IMR-90 (cell line): ENCODE results near the gene OGFR. TPM values are rescaled to one million over a fixed set of nuclear protein-coding genes. Genes with fewer than 3 reads are reported as not detected.

Source experiments
- ATAC-seq: fragments of 200-7000 bp; cut with Tn5 transposase; 2 replicates; pipeline ENCODE4 v1.9.1; 2020; ENCODE audit warnings: low read depth, mild to moderate bottlenecking, moderate library complexity
- BruUV-seq: library from RNA; stranded (reverse); fragments of 400-500 nt; replicated peaks from 2 replicates; lab custom pipeline; 2021; lab: Mats Ljungman, UMichigan
- CTCF ChIA-PET: fragments of 300-600 bp; formaldehyde crosslinking; extraction: SDS; loops from one replicate; lab custom pipeline; 2021; ENCODE audit warnings: antibody characterized with exemption; lab: Yijun Ruan, JAX
- POLR2A ChIA-PET: fragments of 300-600 bp; sonication (Branson Sonifier 250); formaldehyde crosslinking; loops from one replicate; lab custom pipeline; 2022; ENCODE audit warnings: antibody characterized with exemption; ENCODE audit not compliant: unreplicated experiment; lab: Charles Lee
- DNase-seq: peaks from one replicate; pipeline ENCODE4 v3.0.0; 2013
- H2AFZ ChIP-seq: replicated peaks from 2 replicates; pipeline ENCODE3; 2013; ENCODE audit warnings: low read length, mild to moderate bottlenecking; ENCODE audit not compliant: poor library complexity
- H2AK5ac ChIP-seq: 2 replicates; pipeline ENCODE4 v1.6.1; 2013; ENCODE audit warnings: low read depth, low read length, inconsistent platforms
- H2AK9ac ChIP-seq: replicated peaks from 2 replicates; pipeline ENCODE3; 2013; ENCODE audit warnings: mild to moderate bottlenecking, low read depth, low read length, moderate library complexity; ENCODE audit not compliant: poor library complexity
- H2BK120ac ChIP-seq: 2 replicates; pipeline ENCODE4 v1.6.1; 2013; ENCODE audit warnings: low read depth, low read length, inconsistent platforms
- H2BK15ac ChIP-seq: 3 replicates; pipeline ENCODE4 v1.6.1; 2013; ENCODE audit warnings: low read depth, low read length, inconsistent platforms
- H2BK20ac ChIP-seq: 2 replicates; pipeline ENCODE4 v1.6.1; 2013; ENCODE audit warnings: low read depth, mild to moderate bottlenecking, inconsistent platforms, low read length, moderate library complexity
- H2BK5ac ChIP-seq: 2 replicates; pipeline ENCODE4 v1.6.1; 2013; ENCODE audit warnings: mild to moderate bottlenecking, low read depth, low read length, inconsistent platforms; ENCODE audit not compliant: poor library complexity, severe bottlenecking
- H3K14ac ChIP-seq: replicated peaks from 2 replicates; pipeline ENCODE4 v1.6.1; 2013; ENCODE audit warnings: low read depth, low read length, inconsistent platforms
- H3K18ac ChIP-seq: 2 replicates; pipeline ENCODE4 v1.6.1; 2013; ENCODE audit warnings: low read depth, low read length, control low read depth
- H3K23ac ChIP-seq: 2 replicates; pipeline ENCODE4 v1.6.1; 2013; ENCODE audit warnings: low read depth, low read length, inconsistent platforms
- H3K27ac ChIP-seq: 2 replicates; pipeline ENCODE4 v1.5.1; 2013; ENCODE audit warnings: mild to moderate bottlenecking, control low read depth, low read length; ENCODE audit not compliant: insufficient read depth
- H3K27me3 ChIP-seq: 2 replicates; pipeline ENCODE4 v1.6.1; 2013; ENCODE audit warnings: low read length; ENCODE audit not compliant: control insufficient read depth, insufficient read depth
- H3K36me3 ChIP-seq: 2 replicates; pipeline ENCODE4 v1.6.1; 2013; ENCODE audit warnings: low read length, mixed read lengths; ENCODE audit not compliant: control insufficient read depth, insufficient read depth
- H3K4ac ChIP-seq: 2 replicates; pipeline ENCODE4 v1.6.1; 2013; ENCODE audit warnings: low read depth, low read length, inconsistent platforms
- H3K4me1 ChIP-seq: 2 replicates; pipeline ENCODE4 v1.6.1; 2013; ENCODE audit warnings: low read length, mixed read lengths; ENCODE audit not compliant: control insufficient read depth, insufficient read depth
- H3K4me2 ChIP-seq: 2 replicates; pipeline ENCODE4 v1.6.1; 2013; ENCODE audit warnings: low read depth, mild to moderate bottlenecking, control low read depth, low read length, moderate library complexity
- H3K4me3 ChIP-seq: 2 replicates; pipeline ENCODE4 v1.5.1; 2013; ENCODE audit warnings: low read depth, mild to moderate bottlenecking, control low read depth, low read length, moderate library complexity; ENCODE audit not compliant: insufficient read depth
- H3K56ac ChIP-seq: 2 replicates; pipeline ENCODE4 v1.6.1; 2013; ENCODE audit warnings: low read length, inconsistent platforms; ENCODE audit not compliant: insufficient read depth; ENCODE audit errors: extremely low read depth
- H3K79me1 ChIP-seq, 2 experiments: 2 replicates each; pipeline ENCODE4 v1.6.1; 2013; ENCODE audit warnings: low read length in 2 of 2, inconsistent platforms in 1 of 2, low read depth in 1 of 2
- H3K9ac ChIP-seq: 2 replicates; pipeline ENCODE4 v1.6.1; 2013; ENCODE audit warnings: low read depth, low read length, control low read depth
- H3K9me1 ChIP-seq: 2 replicates; pipeline ENCODE4 v1.6.1; 2013; ENCODE audit warnings: low read length, inconsistent platforms; ENCODE audit not compliant: insufficient read depth
- H3K9me3 ChIP-seq: 2 replicates; pipeline ENCODE4 v1.6.1; 2013; ENCODE audit warnings: low read length; ENCODE audit not compliant: control insufficient read depth, insufficient read depth
- H4K20me1 ChIP-seq: 2 replicates; pipeline ENCODE4 v1.6.1; 2013; ENCODE audit warnings: low read length, inconsistent platforms; ENCODE audit not compliant: insufficient read depth
- H4K5ac ChIP-seq: 2 replicates; pipeline ENCODE4 v1.6.1; 2013; ENCODE audit warnings: mild to moderate bottlenecking, low read depth, low read length, control low read depth
- H4K8ac ChIP-seq, 2 experiments: 2 replicates each; pipeline ENCODE4 v1.6.1; 2013; ENCODE audit warnings: low read depth in 2 of 2, low read length in 2 of 2, control low read depth in 1 of 2, inconsistent platforms in 1 of 2
- H4K91ac ChIP-seq: 2 replicates; pipeline ENCODE4 v1.6.1; 2013; ENCODE audit warnings: low read depth, low read length, inconsistent platforms; ENCODE audit not compliant: insufficient read depth
- BHLHE40 ChIP-seq: fragments of 150-350 bp; IDR thresholded peaks from 2 replicates; pipeline ENCODE4 v1.6.1; 2016; ENCODE audit warnings: mild to moderate bottlenecking, low read depth, low read length
- CEBPB ChIP-seq: IDR thresholded peaks from 2 replicates; pipeline ENCODE4 v1.6.1; 2012; ENCODE audit warnings: low read depth, low read length, improper control_type of control experiment
- CTCF ChIP-seq: conservative IDR thresholded peaks from 2 replicates; pipeline ENCODE4 v1.5.1; 2012; ENCODE audit warnings: mild to moderate bottlenecking, low read depth, low read length, improper control_type of control experiment
- MAZ ChIP-seq: IDR thresholded peaks from 2 replicates; pipeline ENCODE4 v1.6.1; 2012; ENCODE audit warnings: low read depth, mild to moderate bottlenecking, low read length, improper control_type of control experiment, moderate library complexity, borderline replicate concordance
- MXI1 ChIP-seq: IDR thresholded peaks from 2 replicates; pipeline ENCODE4 v1.6.1; 2012; ENCODE audit warnings: low read depth, mild to moderate bottlenecking, low read length, moderate library complexity, borderline replicate concordance
- POLR2A ChIP-seq: IDR thresholded peaks from 2 replicates; pipeline ENCODE4 v1.6.1; 2012; ENCODE audit warnings: mild to moderate bottlenecking, low read depth, low read length
- RAD21 ChIP-seq: IDR thresholded peaks from 2 replicates; pipeline ENCODE4 v1.6.1; 2012; ENCODE audit warnings: low read length, improper control_type of control experiment
- RFX5 ChIP-seq: IDR thresholded peaks from 2 replicates; pipeline ENCODE4 v1.8.0; 2012; ENCODE audit warnings: low read depth, mild to moderate bottlenecking, low read length, moderate library complexity
- SMC3 ChIP-seq: fragments of 150-350 bp; IDR thresholded peaks from 2 replicates; pipeline ENCODE4 v1.6.1; 2016; ENCODE audit warnings: low read depth, mild to moderate bottlenecking, antibody characterized with exemption, low read length, moderate library complexity
- USF2 ChIP-seq: fragments of 150-350 bp; IDR thresholded peaks from 2 replicates; pipeline ENCODE4 v1.6.1; 2017; ENCODE audit warnings: mild to moderate bottlenecking, antibody characterized with exemption, low read length, low read depth
- WGBS, 2 experiments: methylation state at CpG; one replicate each; pipeline versions ENCODE4 v1.1.5 to v1.1.7; 2013; ENCODE audit warnings: missing lambda C conversion rate in 2 of 2; ENCODE audit not compliant: insufficient read length in 1 of 2; ENCODE audit errors: extremely low coverage in 2 of 2; 5-methylcytosine and 5-hydroxymethylcytosine counted together
- dilution Hi-C: fragments of 300-500 bp; cut with HindIII; formaldehyde crosslinking; loops from one replicate; pipeline ENCODE4 v1.14.3; 2018; ENCODE audit warnings: low sequenced_read_pairs; ENCODE audit not compliant: unreplicated experiment
- in situ Hi-C: fragments of 300-500 bp; cut with MboI; formaldehyde crosslinking; loops from 3 replicates; pipeline ENCODE4 v1.14.3; 2019; ENCODE audit warnings: low sequenced_read_pairs, inconsistent platforms, mixed read lengths
- intact Hi-C: fragments of 100-400 bp; cut with micrococcal nuclease; formaldehyde crosslinking; loops from 2 replicates; pipeline ENCODE4 v1.10.0; 2022
- polyA plus RNA-seq, 3 experiments: library from polyadenylated mRNA; depleted of rRNA; stranded (reverse); fragments of >200 nt; gene quantifications; 2 replicates each; pipeline ENCODE4 v1.2.3, GENCODE V29; 2012; ENCODE audit warnings: low replicate concordance in 1 of 3
- total RNA-seq: library from RNA; depleted of rRNA; stranded (reverse); fragments of >200 nt; gene quantifications from 2 replicates; pipeline ENCODE4 v1.2.3, GENCODE V29; 2012

The OGFR gene
- total and polyA plus RNA-seq, 2 of the 4 experiments (the other 2 are of a cell fraction), result 22.4 to 30.1 TPM

GRCh38 chr20:62778601-62779416, 25.8 kb upstream of the OGFR start (continued):
- no peak for TF ChIP-seq MXI1

- Histone ChIP-seq H3K27me3 (peaks cover 3% of the 10 kb centered on the region; the same call in 1 of the 2 replicates), H2BK120ac (no peak overlapping the region), H4K8ac (no peak overlapping the region), H3K14ac (no peak overlapping the region), H2BK5ac (no peak overlapping the region), H3K36me3 (no peaks in the 10 kb centered on the region), H3K9me1 (no peaks in the 10 kb centered on the region; the same call in 1 of the 2 replicates), H2AK9ac (no peak overlapping the region), H2BK15ac (no peak overlapping the region), H4K20me1 (no peaks in the 10 kb centered on the region), H3K18ac (no peak overlapping the region), H3K4me3 (no peak overlapping the region), H3K27ac (no peak overlapping the region), H3K9ac (no peak overlapping the region), H3K4me2 (no peak overlapping the region), H4K91ac (no peak overlapping the region), H2AK5ac (no peak overlapping the region), H3K4ac (no peak overlapping the region), H2BK20ac (no peak overlapping the region), H2AFZ (no peak overlapping the region), H3K23ac (no peak overlapping the region), H3K4me1 (no peaks in the 10 kb centered on the region), H4K5ac (no peak overlapping the region), H3K56ac (no peak overlapping the region), H3K79me1 (no peaks in the 10 kb centered on the region), H3K9me3 (no peaks in the 10 kb centered on the region)
- BruUV-seq, result no TSS peak
- intact Hi-C loops (no loop called here), dilution Hi-C loops (no loop called here), in situ Hi-C loops (no loop called here)
- CTCF ChIA-PET, result interaction anchor here (0.6 to 2.1 kb wide), 2 partner anchors 12 to 108 kb away, joined by 4 to 8 read pairs; no protein-coding TSS in a partner anchor
- TF ChIP-seq RAD21 (no peak), RFX5 (no peak), SMC3 (no peak), CEBPB (no peak), MAZ (no peak), USF2 (no peak), CTCF (no peak), POLR2A (no peak), BHLHE40 (no peak), MXI1 (no peak)
- ATAC-seq (no peak), DNase-seq (no peak)
- WGBS, 2 experiments, result 64% methylated on average over 3 of the region's 7 CpGs; no CpG with 5 or more reads in 1 of the 2 experiments
- POLR2A ChIA-PET, result no interaction called here
These were observed 25.3 kb upstream of the OGFR start for GRCh38 chr20:62779417-62779685.
